Retinal pigment epithelial cell (primary cell): ENCODE results near the gene BRSK2.

Source experiments
- DNase-seq: peaks from one replicate; pipeline ENCODE4 v3.0.0-alpha.2; 2010; ENCODE audit warnings: low read depth
- H3K4me3 ChIP-seq: 2 replicates; pipeline ENCODE4 v1.5.1; 2011; ENCODE audit warnings: mild to moderate bottlenecking, low read length, control low read depth, moderate library complexity
- CTCF ChIP-seq: conservative IDR thresholded peaks from 2 replicates; pipeline ENCODE4 v1.5.1; 2011; ENCODE audit warnings: low read depth, low read length, control low read depth, inconsistent platforms

BRSK2 gene

GRCh38 chr11:1468002-1468401 lies 78.3 kb downstream of the BRSK2 start:
- no peak for DNase-seq
- no peak overlapping the region for H3K4me3 ChIP-seq
- no peak for TF ChIP-seq CTCF

GRCh38 chr11:1468473-1469066 lies 78.8 kb downstream of the BRSK2 start:
- TF ChIP-seq CTCF: no peak
- H3K4me3 ChIP-seq: no peak overlapping the region
- no peak for DNase-seq

GRCh38 chr11:1469287-1469910 lies 79.7 kb downstream of the BRSK2 start:
- no peak for TF ChIP-seq CTCF
- no peak for DNase-seq

GRCh38 chr11:1469911-1470680 lies 80.4 kb downstream of the BRSK2 start:
- TF ChIP-seq CTCF: no peak

More at GRCh38 chr11:1469287-1469910, 79.7 kb downstream of the BRSK2 start:
- H3K4me3 ChIP-seq: no peak overlapping the region

GRCh38 chr11:1470681-1471611 lies 81.2 kb downstream of the BRSK2 start:
- TF ChIP-seq CTCF: no peak
- DNase-seq: no peak
- H3K4me3 ChIP-seq: no peak overlapping the region

More at GRCh38 chr11:1469911-1470680, 80.4 kb downstream of the BRSK2 start:
- no peak for DNase-seq
- no peak overlapping the region for H3K4me3 ChIP-seq

GRCh38 chr11:1471736-1472135 lies 82.0 kb downstream of the BRSK2 start:
- TF ChIP-seq CTCF: no peak
- no peak for DNase-seq

More at GRCh38 chr11:1471736-1472135, 82.0 kb downstream of the BRSK2 start:
- H3K4me3 ChIP-seq: no peak overlapping the region
